Superior temporal gyrus (tissue), 1 donor: ENCODE results near the gene MAN2A1.

Experiments
- DNase-seq: peaks from one replicate; pipeline ENCODE4 v3.0.0-alpha.2; 2016; ENCODE audit errors: extremely low spot score

Gene MAN2A1

GRCh38 chr5:109706095-109706494, 16.4 kb downstream of the MAN2A1 start:
- no peak for DNase-seq

GRCh38 chr5:109707531-109707930, 17.8 kb downstream of the MAN2A1 start:
- DNase-seq, result no peak

GRCh38 chr5:109708813-109709212, 19.1 kb downstream of the MAN2A1 start:
- DNase-seq, result no peak

GRCh38 chr5:109709225-109709624, 19.5 kb downstream of the MAN2A1 start:
- DNase-seq, result no peak

GRCh38 chr5:109711673-109712072, 21.9 kb downstream of the MAN2A1 start:
- DNase-seq, result no peak

- DNase-seq, result no peak
These were observed 23.7 kb downstream of the MAN2A1 start for GRCh38 chr5:109713453-109713852.

GRCh38 chr5:109714592-109714991, 24.9 kb downstream of the MAN2A1 start:
- DNase-seq, result no peak

- no peak for DNase-seq
These were observed 28.5 kb downstream of the MAN2A1 start for GRCh38 chr5:109718216-109718615.

GRCh38 chr5:109718632-109719031, 28.9 kb downstream of the MAN2A1 start:
- DNase-seq, result no peak

- DNase-seq, result no peak
These were observed 30.3 kb downstream of the MAN2A1 start for GRCh38 chr5:109719978-109720377.

- DNase-seq, result no peak
These were observed 32.0 kb downstream of the MAN2A1 start for GRCh38 chr5:109721741-109722140.

GRCh38 chr5:109723606-109724005, 33.9 kb downstream of the MAN2A1 start:
- no peak for DNase-seq

GRCh38 chr5:109725135-109725534, 35.4 kb downstream of the MAN2A1 start:
- no peak for DNase-seq

- DNase-seq, result no peak
These were observed 50.3 kb downstream of the MAN2A1 start for GRCh38 chr5:109739741-109740728.

- no peak for DNase-seq
These were observed 51.2 kb downstream of the MAN2A1 start for GRCh38 chr5:109740966-109741365.

- DNase-seq, result no peak
These were observed 51.7 kb downstream of the MAN2A1 start for GRCh38 chr5:109741390-109741789.

- DNase-seq, result no peak
These were observed 53.4 kb downstream of the MAN2A1 start for GRCh38 chr5:109743041-109743531.

- peak; percentile 60 for DNase-seq
These were observed 54.1 kb downstream of the MAN2A1 start for GRCh38 chr5:109743770-109744212.

- DNase-seq, result no peak
These were observed 54.5 kb downstream of the MAN2A1 start for GRCh38 chr5:109744261-109744660.

- DNase-seq, result no peak
These were observed 58.8 kb downstream of the MAN2A1 start for GRCh38 chr5:109748546-109748945.

- no peak for DNase-seq
These were observed 60.7 kb downstream of the MAN2A1 start for GRCh38 chr5:109750463-109750862.

- no peak for DNase-seq
These were observed 63.6 kb downstream of the MAN2A1 start for GRCh38 chr5:109753279-109753678.

GRCh38 chr5:109754319-109754718, 64.6 kb downstream of the MAN2A1 start:
- no peak for DNase-seq
